ENCODE results near the gene GRID1.

GRCh38 chr10:85617751-85618546, 748.6 kb downstream of the GRID1 start:
- no peak for TF ChIP-seq CTCF (optimal IDR thresholded peaks at IDR 0.05 in 1 of 3, IDR thresholded peaks at IDR 0.05 in 1 of 3, conservative IDR thresholded peaks at IDR 0.05 in 1 of 3; ENCODE audit: extremely low read depth in 1 of 3, insufficient read depth in 2 of 3, low read length in 3 of 3)
- TF ChIP-seq EZH2 (IDR thresholded peaks at IDR 0.05; ENCODE audit: low read length), result no peak
